Renal cortex interstitium (tissue), 15 donors: ENCODE measurements around the gene SKIC8. TPM values are rescaled to one million over a fixed set of nuclear protein-coding genes. Genes with fewer than 3 reads are reported as not detected.

Experiments
- DNase-seq, 11 donors: peaks; one replicate each; pipeline ENCODE4 v3.0.0-alpha.2; 2013; ENCODE audit warnings: low read depth in 9 of 11, low spot score in 4 of 11; ENCODE audit errors: extremely low read depth in 1 of 11
- long read RNA-seq, 16 experiments: transcript quantifications; one replicate each; lab custom pipeline, GENCODE V29; 2026
- polyA plus RNA-seq, 3 donors: library from polyadenylated mRNA; unstranded; fragments of 120-200 nt; gene quantifications; one replicate each; pipeline ENCODE4 v1.2.1, GENCODE V29; 2013; ENCODE audit not compliant: insufficient read length in 3 of 3

Gene SKIC8
- 100 to 1,000 TPM; 103 to 108 (median 108) TPM for polyA plus RNA-seq
- long read RNA-seq, donor 1, transcript WDR61-201 (11 exons, 1,387 nt) = major isoform, 35 of 55 reads
- long read RNA-seq, donor 1, transcript WDR61-210 (1 exons, 3,629 nt) = minor isoform, 12 of 55 reads
- long read RNA-seq, donor 1, partial matches to known transcripts = 6 of 55 reads
- long read RNA-seq, donor 1, other reads (novel, unspliced or antisense) = 0 of 55 reads
- long read RNA-seq, donor 2, transcript WDR61-201 (11 exons, 1,387 nt) = major isoform, 37 of 48 reads
- long read RNA-seq, donor 2, transcript WDR61-210 (1 exons, 3,629 nt) = minor isoform, 10 of 48 reads
- long read RNA-seq, donor 2, partial matches to known transcripts = 0 of 48 reads
- long read RNA-seq, donor 2, other reads (novel, unspliced or antisense) = 0 of 48 reads
- long read RNA-seq, donor 3, transcript WDR61-210 (1 exons, 3,629 nt) = minor isoform, 19 of 80 reads
- long read RNA-seq, donor 3, transcript WDR61-201 (11 exons, 1,387 nt) = major isoform, 51 of 80 reads
- long read RNA-seq, donor 3, partial matches to known transcripts = 0 of 80 reads
- long read RNA-seq, donor 3, other reads (novel, unspliced or antisense) = 0 of 80 reads
- long read RNA-seq, donor 4, transcript WDR61-201 (11 exons, 1,387 nt) = major isoform, 30 of 52 reads
- long read RNA-seq, donor 4, transcript WDR61-210 (1 exons, 3,629 nt) = minor isoform, 12 of 52 reads
- long read RNA-seq, donor 4, partial matches to known transcripts = 5 of 52 reads
- long read RNA-seq, donor 4, other reads (novel, unspliced or antisense) = 0 of 52 reads
- long read RNA-seq, donor 5 = 0 reads
- long read RNA-seq, donor 6, transcript WDR61-210 (1 exons, 3,629 nt) = minor isoform, 17 of 51 reads
- long read RNA-seq, donor 6, transcript WDR61-201 (11 exons, 1,387 nt) = major isoform, 18 of 51 reads
- long read RNA-seq, donor 6, partial matches to known transcripts = 6 of 51 reads
- long read RNA-seq, donor 6, other reads (novel, unspliced or antisense) = 0 of 51 reads
- long read RNA-seq, donor 7, transcript WDR61-201 (11 exons, 1,387 nt) = major isoform, 33 of 65 reads
- long read RNA-seq, donor 7, transcript WDR61-210 (1 exons, 3,629 nt) = minor isoform, 16 of 65 reads
- long read RNA-seq, donor 7, partial matches to known transcripts = 8 of 65 reads
- long read RNA-seq, donor 7, other reads (novel, unspliced or antisense) = 0 of 65 reads
- long read RNA-seq, donor 8 = 0 reads
- long read RNA-seq, donor 9, transcript WDR61-201 (11 exons, 1,387 nt) = major isoform, 36 of 54 reads
- long read RNA-seq, donor 9, transcript WDR61-203 (2 exons, 927 nt) = minor isoform, 6 of 54 reads
- long read RNA-seq, donor 9, transcript WDR61-210 (1 exons, 3,629 nt) = minor isoform, 6 of 54 reads
- long read RNA-seq, donor 9, partial matches to known transcripts = 5 of 54 reads
- long read RNA-seq, donor 9, other reads (novel, unspliced or antisense) = 0 of 54 reads
- long read RNA-seq, donor 10, transcript WDR61-210 (1 exons, 3,629 nt) = minor isoform, 15 of 74 reads
- long read RNA-seq, donor 10, transcript WDR61-203 (2 exons, 927 nt) = minor isoform, 6 of 74 reads
- long read RNA-seq, donor 10, transcript WDR61-201 (11 exons, 1,387 nt) = major isoform, 40 of 74 reads
- long read RNA-seq, donor 10, partial matches to known transcripts = 8 of 74 reads
- long read RNA-seq, donor 10, other reads (novel, unspliced or antisense) = 0 of 74 reads
- long read RNA-seq, donor 11, transcript WDR61-201 (11 exons, 1,387 nt) = major isoform, 23 of 29 reads
- long read RNA-seq, donor 11, partial matches to known transcripts = 0 of 29 reads
- long read RNA-seq, donor 11, other reads (novel, unspliced or antisense) = 0 of 29 reads
- long read RNA-seq, donor 12, transcript WDR61-210 (1 exons, 3,629 nt) = minor isoform, 12 of 29 reads
- long read RNA-seq, donor 12, transcript WDR61-201 (11 exons, 1,387 nt) = major isoform, 15 of 29 reads
- long read RNA-seq, donor 12, partial matches to known transcripts = 0 of 29 reads
- long read RNA-seq, donor 12, other reads (novel, unspliced or antisense) = 0 of 29 reads
- long read RNA-seq, donor 13 = 0 reads
- long read RNA-seq, donor 14, transcript WDR61-210 (1 exons, 3,629 nt) = minor isoform, 6 of 43 reads
- long read RNA-seq, donor 14, transcript WDR61-201 (11 exons, 1,387 nt) = major isoform, 32 of 43 reads
- long read RNA-seq, donor 14, partial matches to known transcripts = 0 of 43 reads
- long read RNA-seq, donor 14, other reads (novel, unspliced or antisense) = 0 of 43 reads
- long read RNA-seq, donor 15, transcript WDR61-201 (11 exons, 1,387 nt) = major isoform, 15 of 18 reads
- long read RNA-seq, donor 15, partial matches to known transcripts = 0 of 18 reads
- long read RNA-seq, donor 15, other reads (novel, unspliced or antisense) = 0 of 18 reads
- long read RNA-seq, donor 16, transcript WDR61-210 (1 exons, 3,629 nt) = minor isoform, 22 of 109 reads
- long read RNA-seq, donor 16, transcript WDR61-201 (11 exons, 1,387 nt) = major isoform, 61 of 109 reads
- long read RNA-seq, donor 16, transcript WDR61-203 (2 exons, 927 nt) = minor isoform, 12 of 109 reads
- long read RNA-seq, donor 16, partial matches to known transcripts = 8 of 109 reads
- long read RNA-seq, donor 16, other reads (novel, unspliced or antisense) = 0 of 109 reads

- DNase-seq = peak; percentile 82 to 93 (median 90)
Measured at GRCh38 chr15:78299101-78299930, at the start of gene SKIC8. SKIC8 (minus strand) TSS chr15:78299609; CDS start chr15:78295686, 3,923 bp downstream.

GRCh38 chr15:78347586-78348543 is 48.5 kb upstream of the SKIC8 start:
- peak in 2 of 11 donors; percentile 43 to 65 for DNase-seq

- no peak for DNase-seq
Measured at GRCh38 chr15:78345396-78346125, 46.2 kb upstream of the SKIC8 start.

- DNase-seq = no peak
Measured at GRCh38 chr15:78343276-78344060, 44.1 kb upstream of the SKIC8 start.

- DNase-seq = no peak
Measured at GRCh38 chr15:78342021-78342420, 42.6 kb upstream of the SKIC8 start.

- DNase-seq = no peak
Measured at GRCh38 chr15:78341057-78341987, 41.9 kb upstream of the SKIC8 start.

- no peak for DNase-seq
Measured at GRCh38 chr15:78340231-78341056, 41.0 kb upstream of the SKIC8 start, which contains the start of gene CRABP1. CRABP1 (plus strand) TSS chr15:78340353; CDS start chr15:78340429, 76 bp downstream.

GRCh38 chr15:78339559-78339958 is 40.1 kb upstream of the SKIC8 start:
- DNase-seq = no peak

- DNase-seq = no peak
Measured at GRCh38 chr15:78338781-78339180, 39.4 kb upstream of the SKIC8 start.

GRCh38 chr15:78335985-78336384 is 36.6 kb upstream of the SKIC8 start:
- DNase-seq = no peak

- DNase-seq = no peak
Measured at GRCh38 chr15:78334845-78335244, 35.4 kb upstream of the SKIC8 start.
